ENCODE results near the gene MYL9.

MYL9 gene

GRCh38 chr20:36579996-36580545, 38.8 kb downstream of the MYL9 start:
- Histone ChIP-seq H3K4me1 (ENCODE audit: control insufficient read depth, insufficient read depth, low read length) (peaks cover 8% of the 10 kb centered on the region), H3K36me3 (ENCODE audit: control insufficient read depth, insufficient read depth, low read length) (peaks cover 32% of the 10 kb centered on the region), H3K9ac (ENCODE audit: low read depth, low read length) (no peak overlapping the region), H3K27me3 (ENCODE audit: control insufficient read depth, insufficient read depth, low read length) (no peaks in the 10 kb centered on the region), H3K9me3 (ENCODE audit: control insufficient read depth, insufficient read depth, low read length) (no peaks in the 10 kb centered on the region), H3K4me3 (ENCODE audit: low read depth, low read length) (no peak overlapping the region)

DNA sequence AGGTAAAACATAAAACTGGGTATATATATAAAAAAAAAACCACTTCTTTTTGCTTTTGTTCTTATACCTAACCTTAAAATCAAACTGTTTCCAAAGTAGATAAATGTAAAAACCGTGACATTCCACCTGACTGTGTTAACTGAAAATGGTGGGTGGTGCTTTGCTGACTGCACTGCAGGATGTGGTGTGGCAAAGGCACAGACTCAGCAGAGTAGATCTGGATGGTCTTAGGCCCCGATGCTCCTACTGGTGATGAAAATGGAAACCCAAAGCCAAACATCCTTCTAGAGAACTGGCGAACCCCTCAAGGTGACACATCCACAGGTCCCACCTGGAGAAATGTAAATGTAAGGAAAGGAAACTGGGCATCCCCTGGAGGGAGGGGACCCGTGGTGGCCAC, 41.0 kb downstream of the MYL9 start:
- Histone ChIP-seq H3K9me3 (ENCODE audit: control insufficient read depth, insufficient read depth, low read length) (no peaks in the 10 kb centered on the region), H3K36me3 (ENCODE audit: control insufficient read depth, insufficient read depth, low read length) (peaks cover 32% of the 10 kb centered on the region), H3K27me3 (ENCODE audit: control insufficient read depth, insufficient read depth, low read length) (no peaks in the 10 kb centered on the region), H3K4me3 (ENCODE audit: low read depth, low read length) (no peak overlapping the region), H3K4me1 (ENCODE audit: control insufficient read depth, insufficient read depth, low read length) (peaks cover 23% of the 10 kb centered on the region), H3K9ac (ENCODE audit: low read depth, low read length) (no peak overlapping the region)

- Histone ChIP-seq H3K36me3 (ENCODE audit: control insufficient read depth, insufficient read depth, low read length) (peaks cover 32% of the 10 kb centered on the region), H3K4me1 (ENCODE audit: control insufficient read depth, insufficient read depth, low read length) (peaks cover 24% of the 10 kb centered on the region), H3K27me3 (ENCODE audit: control insufficient read depth, insufficient read depth, low read length) (no peaks in the 10 kb centered on the region), H3K9me3 (ENCODE audit: control insufficient read depth, insufficient read depth, low read length) (no peaks in the 10 kb centered on the region), H3K4me3 (ENCODE audit: low read depth, low read length) (no peak overlapping the region), H3K9ac (ENCODE audit: low read depth, low read length) (no peak overlapping the region)
Measured at GRCh38 chr20:36582821-36583220, 41.5 kb downstream of the MYL9 start.

GRCh38 chr20:36584018-36584481, 42.7 kb downstream of the MYL9 start:
- H3K4me1 ChIP-seq (ENCODE audit: control insufficient read depth, insufficient read depth, low read length), result peaks cover 24% of the 10 kb centered on the region
- peak overlapping the region; percentile 39 for H3K9ac ChIP-seq (ENCODE audit: low read depth, low read length)
- no peaks in the 10 kb centered on the region for H3K9me3 ChIP-seq (ENCODE audit: control insufficient read depth, insufficient read depth, low read length)
- H3K36me3 ChIP-seq (ENCODE audit: control insufficient read depth, insufficient read depth, low read length), result peaks cover 25% of the 10 kb centered on the region
- H3K27me3 ChIP-seq (ENCODE audit: control insufficient read depth, insufficient read depth, low read length), result no peaks in the 10 kb centered on the region
- no peak overlapping the region for H3K4me3 ChIP-seq (ENCODE audit: low read depth, low read length)

DNA sequence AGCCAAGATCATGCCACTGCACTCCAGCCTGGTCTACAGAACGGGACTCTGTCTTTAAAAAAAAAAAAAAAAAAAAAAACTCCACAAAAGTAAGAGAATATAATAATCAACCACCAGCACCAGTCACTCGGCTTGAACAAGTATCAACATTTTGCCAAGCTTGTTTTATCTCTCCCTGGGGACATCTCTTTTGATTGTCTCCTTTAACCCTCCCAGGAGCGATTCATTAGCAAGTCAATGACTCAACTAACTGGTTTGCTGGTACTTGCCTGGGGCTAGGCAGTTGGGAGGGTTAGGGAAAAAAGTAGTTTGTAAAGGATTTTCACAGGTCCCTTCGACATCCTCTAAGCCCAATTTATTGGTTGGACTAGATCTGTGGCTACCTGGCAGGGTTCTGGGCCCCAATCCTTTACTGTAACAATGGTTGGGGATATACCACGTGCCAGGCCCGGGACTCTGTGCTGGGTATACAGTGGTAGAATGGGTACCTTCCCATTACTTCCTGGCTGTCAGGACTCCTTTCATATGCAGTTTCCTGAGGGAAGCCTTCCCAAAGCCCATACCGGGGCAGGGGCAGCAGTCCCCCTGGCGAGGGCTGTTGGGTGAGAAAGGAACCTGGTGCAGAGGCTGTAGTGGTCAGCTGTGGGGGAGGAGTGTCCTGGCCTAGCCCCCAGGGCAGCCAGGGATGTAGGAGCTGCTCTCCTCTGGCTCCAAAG, 44.2 kb downstream of the MYL9 start:
- H3K36me3 ChIP-seq (ENCODE audit: control insufficient read depth, insufficient read depth, low read length), result peaks cover 13% of the 10 kb centered on the region
- H3K9me3 ChIP-seq (ENCODE audit: control insufficient read depth, insufficient read depth, low read length), result no peaks in the 10 kb centered on the region
- H3K9ac ChIP-seq (ENCODE audit: low read depth, low read length), result no peak overlapping the region
- H3K4me3 ChIP-seq (ENCODE audit: low read depth, low read length), result peak overlapping the region; percentile 30
- no peaks in the 10 kb centered on the region for H3K27me3 ChIP-seq (ENCODE audit: control insufficient read depth, insufficient read depth, low read length)
- H3K4me1 ChIP-seq (ENCODE audit: control insufficient read depth, insufficient read depth, low read length), result peaks cover 24% of the 10 kb centered on the region

GRCh38 chr20:36587388-36588070, 46.2 kb downstream of the MYL9 start:
- Histone ChIP-seq H3K4me3 (ENCODE audit: low read depth, low read length) (no peak overlapping the region), H3K4me1 (ENCODE audit: control insufficient read depth, insufficient read depth, low read length) (peaks cover 30% of the 10 kb centered on the region), H3K9me3 (ENCODE audit: control insufficient read depth, insufficient read depth, low read length) (no peaks in the 10 kb centered on the region), H3K9ac (ENCODE audit: low read depth, low read length) (no peak overlapping the region), H3K36me3 (ENCODE audit: control insufficient read depth, insufficient read depth, low read length) (peaks cover 3% of the 10 kb centered on the region), H3K27me3 (ENCODE audit: control insufficient read depth, insufficient read depth, low read length) (no peaks in the 10 kb centered on the region)

GRCh38 chr20:36591281-36591680, 50.0 kb downstream of the MYL9 start:
- Histone ChIP-seq H3K9ac (ENCODE audit: low read depth, low read length) (no peak overlapping the region), H3K9me3 (ENCODE audit: control insufficient read depth, insufficient read depth, low read length) (no peaks in the 10 kb centered on the region), H3K27me3 (ENCODE audit: control insufficient read depth, insufficient read depth, low read length) (no peaks in the 10 kb centered on the region), H3K36me3 (ENCODE audit: control insufficient read depth, insufficient read depth, low read length) (peaks cover 7% of the 10 kb centered on the region), H3K4me1 (ENCODE audit: control insufficient read depth, insufficient read depth, low read length) (peaks cover 18% of the 10 kb centered on the region), H3K4me3 (ENCODE audit: low read depth, low read length) (no peak overlapping the region)

DNA sequence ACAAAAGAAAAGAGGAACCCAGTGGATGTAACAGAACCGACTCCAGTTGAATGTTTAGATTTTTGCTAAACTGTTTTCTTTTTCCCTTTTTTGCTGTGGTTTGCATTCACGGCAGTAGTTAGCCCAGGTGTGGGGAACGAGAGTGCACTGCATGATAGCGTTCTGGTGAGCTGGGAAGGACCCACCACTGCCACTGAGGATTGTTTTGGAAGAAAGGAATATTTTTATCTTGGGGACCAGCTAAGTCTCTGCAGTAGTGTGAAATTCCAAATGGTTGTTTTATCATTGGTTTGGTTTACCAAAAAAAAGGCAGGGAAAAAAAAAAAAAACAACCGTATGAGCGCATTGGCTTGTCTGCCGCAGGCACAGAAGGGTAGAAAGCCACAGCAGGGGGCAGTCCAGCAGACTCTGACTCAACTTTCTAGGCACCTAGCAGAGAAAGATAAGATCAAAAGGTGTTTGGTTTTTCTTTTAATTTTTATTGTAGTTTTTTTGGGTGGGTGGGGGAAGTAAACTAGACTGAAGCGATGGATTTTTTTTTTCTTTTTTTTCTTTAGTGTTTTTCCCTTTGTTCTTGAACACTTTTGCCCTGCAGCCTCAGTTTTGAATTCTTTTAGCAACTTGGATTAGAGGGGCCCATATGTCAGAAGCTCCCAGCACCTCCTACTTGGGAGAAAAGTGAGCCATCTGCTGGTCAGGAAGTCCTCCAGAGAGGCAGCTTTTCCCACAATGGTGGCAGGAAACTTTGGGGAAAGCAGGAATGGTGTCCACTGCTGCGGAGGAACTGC, 50.7 kb downstream of the MYL9 start:
- H3K4me1 ChIP-seq (ENCODE audit: control insufficient read depth, insufficient read depth, low read length), result peaks cover 12% of the 10 kb centered on the region
- peaks cover 7% of the 10 kb centered on the region for H3K36me3 ChIP-seq (ENCODE audit: control insufficient read depth, insufficient read depth, low read length)
- no peak overlapping the region for H3K4me3 ChIP-seq (ENCODE audit: low read depth, low read length)
- no peak overlapping the region for H3K9ac ChIP-seq (ENCODE audit: low read depth, low read length)
- H3K9me3 ChIP-seq (ENCODE audit: control insufficient read depth, insufficient read depth, low read length), result no peaks in the 10 kb centered on the region
- H3K27me3 ChIP-seq (ENCODE audit: control insufficient read depth, insufficient read depth, low read length), result no peaks in the 10 kb centered on the region

- H3K9ac ChIP-seq (ENCODE audit: low read depth, low read length), result no peak overlapping the region
Measured at GRCh38 chr20:36593347-36593929, 52.1 kb downstream of the MYL9 start.

DNA sequence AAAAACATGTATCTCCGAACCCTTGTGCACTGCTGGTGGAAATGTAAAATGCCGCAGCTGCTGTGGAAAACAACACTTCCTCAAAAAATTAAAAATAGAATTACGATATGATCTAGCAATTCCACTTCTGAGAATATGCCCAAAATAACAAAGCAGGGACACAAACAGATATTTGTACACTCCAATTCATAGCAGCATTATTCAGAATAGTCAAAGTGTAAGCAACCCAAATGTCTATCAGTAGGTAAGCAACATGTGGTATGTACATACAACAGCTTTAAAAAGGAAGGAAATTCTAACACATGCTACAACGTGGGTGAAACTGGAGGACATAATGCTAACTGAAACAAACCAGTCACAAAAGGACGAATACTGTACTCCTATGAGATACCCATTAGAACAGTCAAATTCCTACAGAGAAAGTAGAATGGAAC, 58.6 kb downstream of the MYL9 start:
- Histone ChIP-seq H3K9ac (ENCODE audit: low read depth, low read length) (no peak overlapping the region), H3K27me3 (ENCODE audit: control insufficient read depth, insufficient read depth, low read length) (no peaks in the 10 kb centered on the region), H3K9me3 (ENCODE audit: control insufficient read depth, insufficient read depth, low read length) (no peaks in the 10 kb centered on the region), H3K36me3 (ENCODE audit: control insufficient read depth, insufficient read depth, low read length) (no peaks in the 10 kb centered on the region), H3K4me3 (ENCODE audit: low read depth, low read length) (no peak overlapping the region), H3K4me1 (ENCODE audit: control insufficient read depth, insufficient read depth, low read length) (peaks cover 4% of the 10 kb centered on the region)

More at GRCh38 chr20:36593347-36593929, 52.1 kb downstream of the MYL9 start:
- Histone ChIP-seq H3K4me3 (ENCODE audit: low read depth, low read length) (no peak overlapping the region), H3K9me3 (ENCODE audit: control insufficient read depth, insufficient read depth, low read length) (no peaks in the 10 kb centered on the region), H3K36me3 (ENCODE audit: control insufficient read depth, insufficient read depth, low read length) (peaks cover 7% of the 10 kb centered on the region), H3K4me1 (ENCODE audit: control insufficient read depth, insufficient read depth, low read length) (peaks cover 9% of the 10 kb centered on the region), H3K27me3 (ENCODE audit: control insufficient read depth, insufficient read depth, low read length) (no peaks in the 10 kb centered on the region)

Data from iPS-15b (cell line).